H9 (cell line): ENCODE data around the gene CD48. TPM values are rescaled to one million over a fixed set of nuclear protein-coding genes. Genes with fewer than 3 reads are reported as not detected.

Source experiments
- DNase-seq: peaks from one replicate; pipeline ENCODE4 v3.0.0-alpha.2; 2017
- H2AFZ ChIP-seq: one replicate; pipeline ENCODE4 v1.6.1; 2013; ENCODE audit warnings: mild to moderate bottlenecking, low read length, control low read depth, moderate library complexity
- H2AK5ac ChIP-seq: 2 replicates; pipeline ENCODE4 v1.6.1; 2013; ENCODE audit warnings: low read length, control low read depth, mixed read lengths; ENCODE audit not compliant: insufficient read length
- H2BK120ac ChIP-seq: one replicate; pipeline ENCODE4 v1.6.1; 2013; ENCODE audit warnings: low read depth, mild to moderate bottlenecking, low read length, control low read depth, inconsistent platforms; ENCODE audit not compliant: poor library complexity, severe bottlenecking
- H2BK12ac ChIP-seq: 2 replicates; pipeline ENCODE4 v1.6.1; 2013; ENCODE audit warnings: low read length, control low read depth, mixed read lengths, low read depth; ENCODE audit not compliant: insufficient read length
- H2BK15ac ChIP-seq: 2 replicates; pipeline ENCODE4 v1.6.1; 2013; ENCODE audit warnings: low read depth, low read length, control low read depth
- H2BK20ac ChIP-seq: one replicate; pipeline ENCODE4 v1.6.1; 2013; ENCODE audit warnings: low read depth, mild to moderate bottlenecking, low read length, control low read depth, inconsistent platforms; ENCODE audit not compliant: poor library complexity, severe bottlenecking
- H2BK5ac ChIP-seq: 2 replicates; pipeline ENCODE4 v1.6.1; 2013; ENCODE audit warnings: low read length, control low read depth, mixed read lengths; ENCODE audit not compliant: insufficient read length
- H3K14ac ChIP-seq: 2 replicates; pipeline ENCODE4 v1.6.1; 2013; ENCODE audit warnings: low read length, control low read depth; ENCODE audit not compliant: insufficient read depth
- H3K18ac ChIP-seq: 2 replicates; pipeline ENCODE4 v1.6.1; 2013; ENCODE audit warnings: low read depth, mild to moderate bottlenecking, mixed read lengths, low read length, control low read depth; ENCODE audit not compliant: insufficient read length
- H3K23ac ChIP-seq: 2 replicates; pipeline ENCODE4 v1.6.1; 2013; ENCODE audit warnings: low read length, control low read depth, mixed read lengths, low read depth; ENCODE audit not compliant: insufficient read length
- H3K23me2 ChIP-seq: 2 replicates; pipeline ENCODE4 v1.6.1; 2013; ENCODE audit warnings: low read depth, mild to moderate bottlenecking, mixed read lengths, low read length, control low read depth; ENCODE audit not compliant: insufficient read length, poor library complexity, severe bottlenecking
- H3K27ac ChIP-seq: 2 replicates; pipeline ENCODE4 v1.5.1; 2013; ENCODE audit warnings: low read length, control low read depth, mixed read lengths, low read depth; ENCODE audit not compliant: insufficient read length
- H3K27me3 ChIP-seq: 2 replicates; pipeline ENCODE4 v1.6.1; 2013; ENCODE audit warnings: low read length, control low read depth, inconsistent platforms; ENCODE audit not compliant: insufficient read depth
- H3K4ac ChIP-seq: 2 replicates; pipeline ENCODE4 v1.6.1; 2013; ENCODE audit warnings: low read depth, mild to moderate bottlenecking, control low read depth, inconsistent platforms, low read length, moderate library complexity
- H3K4me1 ChIP-seq: 2 replicates; pipeline ENCODE4 v1.6.1; 2013; ENCODE audit warnings: low read length, control low read depth, inconsistent platforms; ENCODE audit not compliant: insufficient read depth
- H3K4me2 ChIP-seq: 2 replicates; pipeline ENCODE4 v1.6.1; 2013; ENCODE audit warnings: low read length, control low read depth, mixed read lengths; ENCODE audit not compliant: insufficient read length, insufficient read depth
- H3K56ac ChIP-seq: 2 replicates; pipeline ENCODE4 v1.6.1; 2013; ENCODE audit warnings: low read depth, mild to moderate bottlenecking, mixed read lengths, low read length, control low read depth; ENCODE audit not compliant: insufficient read length
- H3K79me1 ChIP-seq: 2 replicates; pipeline ENCODE4 v1.6.1; 2013; ENCODE audit warnings: low read depth, mild to moderate bottlenecking, moderate library complexity, low read length, control low read depth, inconsistent platforms; ENCODE audit not compliant: insufficient read depth, poor library complexity, severe bottlenecking
- H3K79me2 ChIP-seq: 2 replicates; pipeline ENCODE4 v1.6.1; 2013; ENCODE audit warnings: low read length, control low read depth, inconsistent platforms; ENCODE audit not compliant: insufficient read depth
- H3K9ac ChIP-seq: 2 replicates; pipeline ENCODE4 v1.6.1; 2013; ENCODE audit warnings: low read length, control low read depth, mixed read lengths; ENCODE audit not compliant: insufficient read length; ENCODE audit errors: extremely low read depth
- H3K9me3 ChIP-seq: one replicate; pipeline ENCODE4 v1.6.1; 2013; ENCODE audit warnings: low read depth, low read length, inconsistent platforms; ENCODE audit not compliant: control insufficient read depth
- H3T11ph ChIP-seq: one replicate; pipeline ENCODE4 v1.6.1; 2013; ENCODE audit warnings: mild to moderate bottlenecking, low read length, control low read depth, inconsistent platforms
- H4K20me1 ChIP-seq: one replicate; pipeline ENCODE4 v1.6.1; 2013; ENCODE audit not compliant: control insufficient read depth, insufficient read length, insufficient read depth
- H4K5ac ChIP-seq: 2 replicates; pipeline ENCODE4 v1.6.1; 2013; ENCODE audit warnings: low read depth, mild to moderate bottlenecking, mixed read lengths, low read length, control low read depth; ENCODE audit not compliant: insufficient read length
- H4K8ac ChIP-seq: replicated peaks from 2 replicates; pipeline ENCODE4 v1.6.1; 2013; ENCODE audit warnings: low read length, control low read depth, mixed read lengths, low read depth; ENCODE audit not compliant: insufficient read length
- H4K91ac ChIP-seq: 2 replicates; pipeline ENCODE4 v1.6.1; 2013; ENCODE audit warnings: low read depth, mild to moderate bottlenecking, moderate library complexity, mixed read lengths, low read length, control low read depth; ENCODE audit not compliant: insufficient read length
- H3K27ac Mint-ChIP-seq, 3 experiments: 2 replicates in 2 of 3; 3 replicates in 1 of 3; pipeline ENCODE4 v1.8.0; 2020 to 2021; ENCODE audit warnings: mixed read lengths in 3 of 3, mild to moderate bottlenecking in 1 of 3, moderate library complexity in 1 of 3
- H3K27me3 Mint-ChIP-seq: 2 replicates; pipeline ENCODE4 v1.8.0; 2021; ENCODE audit warnings: low read depth, mild to moderate bottlenecking, moderate library complexity, mixed read lengths
- H3K36me3 Mint-ChIP-seq, 3 experiments: 2 replicates in 2 of 3; 3 replicates in 1 of 3; pipeline ENCODE4 v1.8.0; 2020 to 2021; ENCODE audit warnings: low read depth in 3 of 3, mixed read lengths in 3 of 3; ENCODE audit not compliant: insufficient read depth in 1 of 3
- H3K4me1 Mint-ChIP-seq, 2 experiments: 2 replicates each; pipeline ENCODE4 v1.8.0; 2020; ENCODE audit warnings: mixed read lengths in 2 of 2
- H3K4me3 Mint-ChIP-seq, 2 experiments: 2 replicates in 1 of 2; 3 replicates in 1 of 2; pipeline ENCODE4 v1.8.0; 2020 to 2021; ENCODE audit warnings: mild to moderate bottlenecking in 2 of 2, mixed read lengths in 2 of 2, moderate library complexity in 1 of 2
- H3K9me3 Mint-ChIP-seq, 2 experiments: 2 replicates in 1 of 2; 3 replicates in 1 of 2; pipeline ENCODE4 v1.8.0; 2020; ENCODE audit warnings: mild to moderate bottlenecking in 2 of 2, mixed read lengths in 2 of 2, moderate library complexity in 1 of 2
- WGBS: extraction: QIAGEN DNeasy Blood & Tissue Kit; methylation state at CpG from one replicate; pipeline ENCODE4 v1.1.7; 2013; ENCODE audit warnings: missing lambda C conversion rate, low lambda C conversion rate, mixed read lengths; ENCODE audit not compliant: insufficient read length; ENCODE audit errors: extremely low coverage; 5-methylcytosine and 5-hydroxymethylcytosine counted together
- total RNA-seq: library from RNA; stranded (reverse); gene quantifications from 2 replicates; pipeline ENCODE4 v1.2.1, GENCODE V29; 2021
- TF ChIP-seq, protein P1 (sequence below): fragments of 200-600 bp; sonication (generic); conservative IDR thresholded peaks from 3 replicates; pipeline ENCODE4 v1.8.0; 2021; ENCODE audit warnings: antibody characterized with exemption, mild to moderate bottlenecking

CD48 gene
- total RNA-seq, 1 experiment from 2014 or later, result not detected

DNA sequence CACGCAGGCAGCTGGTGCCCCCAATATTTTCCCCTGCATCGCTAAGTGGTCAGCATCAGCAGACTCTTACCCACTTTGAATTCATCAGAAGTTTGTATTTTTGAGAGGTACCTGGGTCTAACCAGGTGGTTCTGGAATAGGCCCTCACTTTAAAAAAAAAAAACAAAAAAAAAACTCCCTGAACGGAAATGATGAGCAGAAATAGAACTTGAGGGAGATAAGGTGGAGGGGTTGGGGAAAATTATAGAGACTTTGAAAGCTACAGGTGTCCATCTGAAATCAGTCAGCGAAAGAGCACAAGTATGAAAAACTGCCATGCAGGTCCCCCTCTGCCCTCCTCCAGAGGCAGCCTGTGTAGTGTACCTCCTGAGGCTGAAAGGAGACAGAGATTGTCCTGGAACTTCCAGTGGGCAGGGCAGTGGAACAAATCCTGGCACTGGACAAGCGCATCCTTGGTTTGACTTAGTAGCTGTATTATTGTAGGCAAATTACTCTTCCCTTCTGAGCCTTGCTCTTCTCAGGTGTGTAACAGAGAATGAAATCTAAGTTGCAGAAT, 28.6 kb upstream of the CD48 start:
- Histone ChIP-seq H3K23ac (no peak overlapping the region), H3K9ac (no peak overlapping the region), H2AFZ (no peak overlapping the region), H3K79me2 (no peaks in the 10 kb centered on the region), H3K18ac (no peak overlapping the region), H3K4me2 (no peak overlapping the region), H3K14ac (no peak overlapping the region), H3T11ph (no peak overlapping the region), H4K8ac (no peak overlapping the region), H2BK12ac (no peak overlapping the region), H3K27me3 (no peaks in the 10 kb centered on the region), H2BK20ac (no peak overlapping the region), H3K27ac (no peak overlapping the region), H3K4ac (no peak overlapping the region), H3K9me3 (no peaks in the 10 kb centered on the region), H2BK15ac (no peak overlapping the region), H2BK120ac (no peak overlapping the region), H3K56ac (no peak overlapping the region), H3K4me1 (peaks cover 2% of the 10 kb centered on the region; the same call in 1 of the 2 replicates), H4K20me1 (no peaks in the 10 kb centered on the region), H3K79me1 (no peaks in the 10 kb centered on the region), H4K91ac (no peak overlapping the region), H4K5ac (no peak overlapping the region), H2BK5ac (no peak overlapping the region), H3K23me2 (no peaks in the 10 kb centered on the region), H2AK5ac (no peak overlapping the region)
- Mint-ChIP-seq H3K4me1 (peaks cover 8 to 12% of the 10 kb centered on the region in 2 experiments), H3K27ac (no peak overlapping the region; a peak in 1 of 7 replicates), H3K36me3 (peaks cover 4 to 15% (median 9%) of the 10 kb centered on the region in 3 experiments; a peak in 5 of 7 replicates), H3K27me3 (peaks cover 4% of the 10 kb centered on the region), H3K4me3 (no peak overlapping the region), H3K9me3 (peaks cover 14 to 18% of the 10 kb centered on the region in 2 experiments)
- TF ChIP-seq, protein P1, sequence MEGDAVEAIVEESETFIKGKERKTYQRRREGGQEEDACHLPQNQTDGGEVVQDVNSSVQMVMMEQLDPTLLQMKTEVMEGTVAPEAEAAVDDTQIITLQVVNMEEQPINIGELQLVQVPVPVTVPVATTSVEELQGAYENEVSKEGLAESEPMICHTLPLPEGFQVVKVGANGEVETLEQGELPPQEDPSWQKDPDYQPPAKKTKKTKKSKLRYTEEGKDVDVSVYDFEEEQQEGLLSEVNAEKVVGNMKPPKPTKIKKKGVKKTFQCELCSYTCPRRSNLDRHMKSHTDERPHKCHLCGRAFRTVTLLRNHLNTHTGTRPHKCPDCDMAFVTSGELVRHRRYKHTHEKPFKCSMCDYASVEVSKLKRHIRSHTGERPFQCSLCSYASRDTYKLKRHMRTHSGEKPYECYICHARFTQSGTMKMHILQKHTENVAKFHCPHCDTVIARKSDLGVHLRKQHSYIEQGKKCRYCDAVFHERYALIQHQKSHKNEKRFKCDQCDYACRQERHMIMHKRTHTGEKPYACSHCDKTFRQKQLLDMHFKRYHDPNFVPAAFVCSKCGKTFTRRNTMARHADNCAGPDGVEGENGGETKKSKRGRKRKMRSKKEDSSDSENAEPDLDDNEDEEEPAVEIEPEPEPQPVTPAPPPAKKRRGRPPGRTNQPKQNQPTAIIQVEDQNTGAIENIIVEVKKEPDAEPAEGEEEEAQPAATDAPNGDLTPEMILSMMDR, result no peak
- WGBS, result no CpG with 5 or more reads among the region's 5 CpGs
- no peak for DNase-seq
